Heart right ventricle (tissue), 16 donors: ENCODE measurements around the gene WHRN. TPM values are rescaled to one million over a fixed set of nuclear protein-coding genes. Genes with fewer than 3 reads are reported as not detected.

Source experiments
- ATAC-seq, 8 donors: fragments of 200-7000 bp; cut with Tn5 transposase; one replicate each; pipeline ENCODE4 v1.9.1; 2020; ENCODE audit warnings: mild to moderate bottlenecking in 8 of 8, moderate library complexity in 8 of 8, moderate number of reproducible peaks in 1 of 8
- DNase-seq, 2 donors: peaks; one replicate each; pipeline ENCODE4 v3.0.0-alpha.2; 2020
- H3K27ac ChIP-seq, 10 donors: fragments of 200-600 bp; sonication (generic) in 2 of 10; one replicate each; pipeline versions ENCODE4 v1.5.0 to v1.8.0; 2020 to 2022; ENCODE audit warnings: mild to moderate bottlenecking in 3 of 10
- H3K27me3 ChIP-seq, 7 donors: fragments of 200-600 bp; one replicate each; pipeline ENCODE4 v1.8.0; 2021 to 2022; ENCODE audit warnings: mild to moderate bottlenecking in 2 of 7
- H3K36me3 ChIP-seq, 9 donors: fragments of 200-600 bp; sonication (generic) in 1 of 9; one replicate each; pipeline versions ENCODE4 v1.5.0 to v1.8.0; 2020 to 2022; ENCODE audit warnings: mild to moderate bottlenecking in 2 of 9
- H3K4me1 ChIP-seq, 9 donors: fragments of 200-600 bp; sonication (generic) in 1 of 9; one replicate each; pipeline versions ENCODE4 v1.5.0 to v1.8.0; 2020 to 2022; ENCODE audit warnings: mild to moderate bottlenecking in 4 of 9
- H3K4me3 ChIP-seq, 10 donors: fragments of 200-600 bp; sonication (generic) in 2 of 10; one replicate each; pipeline versions ENCODE4 v1.5.0 to v1.8.0; 2020 to 2022; ENCODE audit warnings: mild to moderate bottlenecking in 7 of 10, moderate library complexity in 2 of 10
- H3K9me3 ChIP-seq, 11 donors: fragments of 200-600 bp in 10 of 11; sonication (generic) in 2 of 11; one replicate each; pipeline versions ENCODE4 v1.5.0 to v1.8.0; 2013 to 2022; ENCODE audit warnings: mild to moderate bottlenecking in 2 of 11, control low read depth in 1 of 11, moderate library complexity in 1 of 11
- CTCF ChIP-seq, 9 donors: fragments of 200-600 bp; sonication (generic) in 2 of 9; IDR thresholded peaks; one replicate each; pipeline versions ENCODE4 v1.5.0 to v1.8.0; 2021 to 2022; ENCODE audit warnings: antibody characterized with exemption in 9 of 9, mild to moderate bottlenecking in 5 of 9, moderate library complexity in 1 of 9
- WGBS, 2 donors: extraction: QIAGEN DNeasy Blood & Tissue Kit; methylation state at CpG; one replicate each; pipeline ENCODE4 v1.1.7; 2013; ENCODE audit warnings: inconsistent platforms in 1 of 2; 5-methylcytosine and 5-hydroxymethylcytosine counted together
- intact Hi-C, 10 donors: fragments of 100-400 bp; cut with DNase I; formaldehyde crosslinking; loops; one replicate each; pipeline versions ENCODE4 v1.11.1 to v1.14.2; 2022
- polyA plus RNA-seq, 2 donors: library from polyadenylated mRNA; stranded (reverse); fragments of 200-250 nt; gene quantifications; one replicate each; pipeline ENCODE4 v1.2.3, GENCODE V29; 2013
- total RNA-seq, 10 donors: library from RNA; stranded (reverse); fragmentation: NEBNext Ultra II Directional in 3 of 10; extraction: Animal tissue kit (Norgen Biotek cat#: 25700) in 3 of 10; gene quantifications; one replicate each; pipeline versions ENCODE4 v1.2.1 to v1.2.4, GENCODE V29; 2021 to 2023
- donor health status: Arrhythmogenic right ventricular cardiomyopathy.
- donor health status: ischemic (EF 13 %, LVEDD 7.1; RV severe dilation, severe dysfunction).
- donor health status: healthy with polysubstance abuse.
- donor health status: DM: no; HTN: yes; CAD: no.
- donor health status: DM: no; HTN: no; CAD: no.
- donor health status: ischemic (EF 25% LVEDD 6.9; RV normal size, moderate dysfunction).
- donor health status: ischemic (EF 25% LVEDD 5.7; RV mildly dilated, moderate dysfunction).
- donor health status: healthy.
- donor health status: DM: yes; HTN: yes; CAD: no.
- donor health status: Ischemic cardiomyopathy.
- donor health status: ischemic (EF 35%, LVEDD 5.7; RV mildly dilated, moderate dysfunction).
- donor health status: nonischemic (EF 11% LVEDD 7.7; RV severe dilation, severe dysfunction).
- donor health status: DM: yes; HTN: yes; CAD: no.
- donor health status: PGD.
- donor health status: ischemic (EF 29% LVEDD 5.4; RV normal size, mild dysfunction).
- donor health status: nonischemic (EF 23%, LVEDD 6.1; RV moderate dilation, normal function).

WHRN gene
- total and polyA plus RNA-seq, 12 donors: 0.13 to 1.3 (median 0.58) TPM; not detected in 1

- WGBS, 2 donors: 80 to 85% methylated on average over 18 of the region's 18 CpGs
- H3K36me3 ChIP-seq: no peaks in the 10 kb centered on the region
- intact Hi-C loops: no loop called here
- peaks cover 0 to 40% (median 6%) of the 10 kb centered on the region in 7 donors for H3K27me3 ChIP-seq
- TF ChIP-seq CTCF (IDR thresholded peaks at IDR 0.05): no peak
- no peaks in the 10 kb centered on the region for H3K4me1 ChIP-seq
- DNase-seq: no peak
- no peak for ATAC-seq
- H3K4me3 ChIP-seq: no peak overlapping the region
- no peak overlapping the region for H3K27ac ChIP-seq
- no peaks in the 10 kb centered on the region for H3K9me3 ChIP-seq
These were observed 79.0 kb downstream of the WHRN start for GRCh38 chr9:114426046-114426948.

- WGBS, 2 donors: 85 to 89% methylated on average over 11 of the region's 11 CpGs
- no peak for ATAC-seq
- Histone ChIP-seq H3K27me3 (peaks cover 0 to 30% (median 0%) of the 10 kb centered on the region in 7 donors), H3K9me3 (no peaks in the 10 kb centered on the region), H3K36me3 (no peaks in the 10 kb centered on the region), H3K4me1 (no peaks in the 10 kb centered on the region), H3K4me3 (no peak overlapping the region), H3K27ac (no peak overlapping the region)
- intact Hi-C loops: no loop called here
- TF ChIP-seq CTCF (IDR thresholded peaks at IDR 0.05): no peak
- DNase-seq: no peak
These were observed 80.1 kb downstream of the WHRN start for GRCh38 chr9:114425126-114425525.

GRCh38 chr9:114424126-114424525 lies 81.1 kb downstream of the WHRN start:
- Histone ChIP-seq H3K27ac (no peak overlapping the region), H3K4me1 (no peaks in the 10 kb centered on the region), H3K9me3 (no peaks in the 10 kb centered on the region), H3K4me3 (no peak overlapping the region), H3K36me3 (no peaks in the 10 kb centered on the region), H3K27me3 (peaks cover 0 to 23% (median 0%) of the 10 kb centered on the region in 7 donors)
- WGBS, 2 donors: 68 to 76% methylated on average over 12 of the region's 12 CpGs
- no peak for TF ChIP-seq CTCF (IDR thresholded peaks at IDR 0.05)
- DNase-seq (no peak), ATAC-seq (no peak)
- intact Hi-C loops: no loop called here

DNA sequence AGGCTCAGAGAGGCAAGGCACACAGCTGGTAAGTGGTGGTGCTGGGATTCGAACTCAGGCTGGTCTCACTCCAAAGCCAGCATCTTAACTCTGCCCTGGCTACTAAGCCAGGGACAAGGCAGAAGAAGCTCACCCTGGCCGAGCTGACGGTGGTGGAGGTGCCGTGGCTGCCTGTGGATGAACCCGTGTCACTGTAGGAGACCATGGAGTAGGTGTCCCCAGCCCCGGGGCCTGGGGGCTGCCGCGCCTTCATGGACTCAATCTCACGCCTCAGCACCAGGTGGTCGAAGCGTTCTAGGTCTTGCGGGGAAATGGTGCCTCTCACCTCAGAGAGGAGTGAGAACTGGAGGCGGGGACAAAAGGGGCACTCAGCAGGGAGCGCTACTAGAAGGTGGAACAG lies 82.1 kb downstream of the WHRN start:
- ATAC-seq: no peak
- Histone ChIP-seq H3K36me3 (no peaks in the 10 kb centered on the region), H3K27me3 (peaks cover 0 to 18% (median 0%) of the 10 kb centered on the region in 7 donors), H3K4me1 (no peaks in the 10 kb centered on the region), H3K27ac (no peak overlapping the region), H3K4me3 (no peak overlapping the region), H3K9me3 (no peaks in the 10 kb centered on the region)
- 86 to 89% methylated on average over 14 of the region's 14 CpGs for WGBS, 2 donors
- TF ChIP-seq CTCF (IDR thresholded peaks at IDR 0.05): no peak
- intact Hi-C loops: no loop called here
- DNase-seq: no peak
